ENCODE data around the gene REC114.

- TF ChIP-seq CTCF (IDR thresholded peaks at IDR 0.05) (peak; percentile 16 to 70 (median 54)), POLR2A (IDR thresholded peaks at IDR 0.05) (no peak)
Observed at GRCh38 chr15:73560501-73561117, 117.6 kb downstream of the REC114 start.
